ENCODE data around the gene ANO3. TPM values are rescaled to one million over a fixed set of nuclear protein-coding genes. Genes with fewer than 3 reads are reported as not detected.

The ANO3 gene
- total and polyA plus RNA-seq, 4 donors = under 0.01 to 2.0 (median 0.40) TPM

- no peak for TF ChIP-seq FOXA1 (IDR thresholded peaks at IDR 0.05)
- TF ChIP-seq YY1 (IDR thresholded peaks at IDR 0.05) = no peak
- no peak for TF ChIP-seq NR2F2 (IDR thresholded peaks at IDR 0.05)
- no peak for TF ChIP-seq GABPA (IDR thresholded peaks at IDR 0.05 in 1 of 2, conservative IDR thresholded peaks at IDR 0.05 in 1 of 2)
- no peak for TF ChIP-seq HNF4G (IDR thresholded peaks at IDR 0.05)
- TF ChIP-seq, protein P1, sequence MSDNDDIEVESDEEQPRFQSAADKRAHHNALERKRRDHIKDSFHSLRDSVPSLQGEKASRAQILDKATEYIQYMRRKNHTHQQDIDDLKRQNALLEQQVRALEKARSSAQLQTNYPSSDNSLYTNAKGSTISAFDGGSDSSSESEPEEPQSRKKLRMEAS (IDR thresholded peaks at IDR 0.05) = no peak
- TF ChIP-seq JUND (IDR thresholded peaks at IDR 0.05) = no peak
- TF ChIP-seq, protein P2, sequence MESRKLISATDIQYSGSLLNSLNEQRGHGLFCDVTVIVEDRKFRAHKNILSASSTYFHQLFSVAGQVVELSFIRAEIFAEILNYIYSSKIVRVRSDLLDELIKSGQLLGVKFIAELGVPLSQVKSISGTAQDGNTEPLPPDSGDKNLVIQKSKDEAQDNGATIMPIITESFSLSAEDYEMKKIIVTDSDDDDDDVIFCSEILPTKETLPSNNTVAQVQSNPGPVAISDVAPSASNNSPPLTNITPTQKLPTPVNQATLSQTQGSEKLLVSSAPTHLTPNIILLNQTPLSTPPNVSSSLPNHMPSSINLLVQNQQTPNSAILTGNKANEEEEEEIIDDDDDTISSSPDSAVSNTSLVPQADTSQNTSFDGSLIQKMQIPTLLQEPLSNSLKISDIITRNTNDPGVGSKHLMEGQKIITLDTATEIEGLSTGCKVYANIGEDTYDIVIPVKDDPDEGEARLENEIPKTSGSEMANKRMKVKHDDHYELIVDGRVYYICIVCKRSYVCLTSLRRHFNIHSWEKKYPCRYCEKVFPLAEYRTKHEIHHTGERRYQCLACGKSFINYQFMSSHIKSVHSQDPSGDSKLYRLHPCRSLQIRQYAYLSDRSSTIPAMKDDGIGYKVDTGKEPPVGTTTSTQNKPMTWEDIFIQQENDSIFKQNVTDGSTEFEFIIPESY (IDR thresholded peaks at IDR 0.05) = no peak
- no peak for TF ChIP-seq RXRA (IDR thresholded peaks at IDR 0.05)
- no peak for TF ChIP-seq CTCF (IDR thresholded peaks at IDR 0.05; ENCODE audit: low read depth, low read length, missing input control)
- no peak for TF ChIP-seq REST (IDR thresholded peaks at IDR 0.05)
- TF ChIP-seq, protein P3, sequence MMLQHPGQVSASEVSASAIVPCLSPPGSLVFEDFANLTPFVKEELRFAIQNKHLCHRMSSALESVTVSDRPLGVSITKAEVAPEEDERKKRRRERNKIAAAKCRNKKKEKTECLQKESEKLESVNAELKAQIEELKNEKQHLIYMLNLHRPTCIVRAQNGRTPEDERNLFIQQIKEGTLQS (IDR thresholded peaks at IDR 0.05) = no peak
- TF ChIP-seq FOXA2 (IDR thresholded peaks at IDR 0.05) = no peak
- Histone ChIP-seq H3K9me3 (ENCODE audit: control insufficient read depth in 4 of 4, low read length in 3 of 4) (no peaks in the 10 kb centered on the region), H3K27me3 (ENCODE audit: control insufficient read depth in 4 of 4, insufficient read depth in 4 of 4, low read length in 3 of 4) (no peaks in the 10 kb centered on the region), H3K9ac (ENCODE audit: low read depth in 1 of 2, low read length in 2 of 2) (no peak overlapping the region), H3K4me1 (ENCODE audit: control insufficient read depth in 4 of 4, insufficient read depth in 4 of 4, low read length in 3 of 4) (no peaks in the 10 kb centered on the region), H3K27ac (ENCODE audit: low read depth in 1 of 2, low read length in 2 of 2) (no peak overlapping the region), H3K36me3 (ENCODE audit: control insufficient read depth in 4 of 4, insufficient read depth in 3 of 4, low read depth in 1 of 4, low read length in 3 of 4) (no peaks in the 10 kb centered on the region), H3K4me3 (ENCODE audit: low read depth in 1 of 3, low read length in 3 of 3) (no peak overlapping the region)
- WGBS = 78% methylated on average over 5 of the region's 5 CpGs
- DNase-seq (ENCODE audit: low spot score) = no peak
These were observed 244.0 kb downstream of the ANO3 start for GRCh38 chr11:26575946-26576345.

GRCh38 chr11:26578998-26579661, 247.2 kb downstream of the ANO3 start:
- Histone ChIP-seq H3K27ac (ENCODE audit: low read depth in 1 of 2, low read length in 2 of 2) (no peak overlapping the region), H3K9me3 (ENCODE audit: control insufficient read depth in 4 of 4, low read length in 3 of 4) (no peaks in the 10 kb centered on the region), H3K4me1 (ENCODE audit: control insufficient read depth in 4 of 4, insufficient read depth in 4 of 4, low read length in 3 of 4) (no peaks in the 10 kb centered on the region), H3K9ac (ENCODE audit: low read depth in 1 of 2, low read length in 2 of 2) (no peak overlapping the region), H3K27me3 (ENCODE audit: control insufficient read depth in 4 of 4, insufficient read depth in 4 of 4, low read length in 3 of 4) (peaks cover 0 to 3% (median 0%) of the 10 kb centered on the region in 4 donors), H3K36me3 (ENCODE audit: control insufficient read depth in 4 of 4, insufficient read depth in 3 of 4, low read depth in 1 of 4, low read length in 3 of 4) (no peaks in the 10 kb centered on the region), H3K4me3 (ENCODE audit: low read depth in 1 of 3, low read length in 3 of 3) (no peak overlapping the region)
- no peak for DNase-seq (ENCODE audit: low spot score)
- WGBS = 51% methylated on average over 1 of the region's 1 CpG
- TF ChIP-seq FOXA1 (IDR thresholded peaks at IDR 0.05) (no peak), FOXA2 (IDR thresholded peaks at IDR 0.05) (no peak), HNF4G (IDR thresholded peaks at IDR 0.05) (no peak), REST (IDR thresholded peaks at IDR 0.05) (no peak), TAF1 (conservative IDR thresholded peaks at IDR 0.05) (no peak), RAD21 (IDR thresholded peaks at IDR 0.05) (no peak), EGR1 (IDR thresholded peaks at IDR 0.05; ENCODE audit: low read depth in 2 of 2) (no peak), YY1 (IDR thresholded peaks at IDR 0.05) (no peak), HNF4A (conservative IDR thresholded peaks at IDR 0.05) (no peak), GABPA (IDR thresholded peaks at IDR 0.05 in 1 of 2, conservative IDR thresholded peaks at IDR 0.05 in 1 of 2) (no peak), JUND (IDR thresholded peaks at IDR 0.05) (no peak)
- TF ChIP-seq, protein P3 (IDR thresholded peaks at IDR 0.05) = no peak
